ENCODE results near the gene MMS19. TPM values are rescaled to one million over a fixed set of nuclear protein-coding genes. Genes with fewer than 3 reads are reported as not detected.

The MMS19 gene
- total and polyA plus RNA-seq, 11 donors: 30.2 to 63.5 (median 48.1) TPM

GRCh38 chr10:97546456-97547270 lies 48.4 kb upstream of the MMS19 start:
- no peaks in the 10 kb centered on the region for H3K9me3 ChIP-seq
- TF ChIP-seq CTCF (IDR thresholded peaks at IDR 0.05): no peak
- H3K36me3 ChIP-seq: no peaks in the 10 kb centered on the region
- peaks cover 0 to 72% (median 60%) of the 10 kb centered on the region in 12 donors for H3K4me1 ChIP-seq
- DNase-seq (no peak), ATAC-seq (no peak)
- no peak overlapping the region for H3K4me3 ChIP-seq
- 62 to 86% (median 72%) methylated on average over 18 of the region's 18 CpGs for WGBS, 4 donors
- no peaks in the 10 kb centered on the region for H3K27me3 ChIP-seq
- peak overlapping the region in 2 of 12 donors; percentile 32 to 47 for H3K27ac ChIP-seq
- intact Hi-C loops (cut with DNase I): loop anchor here in 2 of 10 donors (1.0 to 10.0 kb wide), 2 partner anchors 26 to 52 kb away; partner anchors contain the start of genes MMS19 (in 1 of the 2) and UBTD1 (in 1 of the 2)

- intact Hi-C loops (cut with DNase I): loop anchor here in 3 of 10 donors (1.0 to 10.0 kb wide), 4 partner anchors 18 to 48 kb away; partner anchors contain the start of genes MMS19 (in 3 of the 3) and UBTD1 (in 3 of the 3)
Observed at GRCh38 chr10:97543025-97543546, 44.9 kb upstream of the MMS19 start.

GRCh38 chr10:97542169-97543024 lies 44.2 kb upstream of the MMS19 start:
- no peaks in the 10 kb centered on the region for H3K9me3 ChIP-seq
- H3K4me1 ChIP-seq: peaks cover 0 to 68% (median 52%) of the 10 kb centered on the region in 12 donors
- peak; percentile 72 to 90 (median 77) for DNase-seq
- no peaks in the 10 kb centered on the region for H3K27me3 ChIP-seq
- no peak overlapping the region for H3K4me3 ChIP-seq
- H3K27ac ChIP-seq: peak overlapping the region; percentile 77 to 97 (median 88)
- intact Hi-C loops (cut with DNase I): loop anchor here in 3 of 10 donors (1.0 to 10.0 kb wide), 4 partner anchors 19 to 48 kb away; partner anchors contain the start of genes MMS19 (in 3 of the 3) and UBTD1 (in 3 of the 3)
- TF ChIP-seq CTCF (IDR thresholded peaks at IDR 0.05) (no peak), POLR2A (IDR thresholded peaks at IDR 0.05) (no peak)
- ATAC-seq: peak; percentile 60 to 86 (median 81)
- no peaks in the 10 kb centered on the region for H3K36me3 ChIP-seq
- WGBS, 4 donors: 57 to 74% (median 62%) methylated on average over 7 to 9 of the region's 9 CpGs

More at GRCh38 chr10:97543025-97543546, 44.9 kb upstream of the MMS19 start:
- H3K27ac ChIP-seq: peak overlapping the region; percentile 77 to 97 (median 88)
- peak in 1 of 2 donors; percentile 31 for TF ChIP-seq POLR2A (IDR thresholded peaks at IDR 0.05)
- no peak for TF ChIP-seq CTCF (IDR thresholded peaks at IDR 0.05)
- peak; percentile 78 to 92 (median 88) for ATAC-seq
- no peaks in the 10 kb centered on the region for H3K9me3 ChIP-seq
- no peaks in the 10 kb centered on the region for H3K27me3 ChIP-seq
- no peaks in the 10 kb centered on the region for H3K36me3 ChIP-seq
- peak; percentile 83 to 94 (median 88) for DNase-seq
- H3K4me1 ChIP-seq: peaks cover 0 to 75% (median 57%) of the 10 kb centered on the region in 12 donors
- H3K4me3 ChIP-seq: no peak overlapping the region
- 38 to 46% (median 45%) methylated on average over 10 of the region's 10 CpGs for WGBS, 4 donors

Measured in heart left ventricle (tissue), 16 donors.